HEK293 (cell line): ENCODE results near the gene SH3RF3.

ENCODE experiments used
- CTCF ChIA-PET: fragments of 350-600 bp; formaldehyde crosslinking; extraction: SDS; loops from one replicate; lab custom pipeline; 2021; ENCODE audit warnings: antibody characterized with exemption; lab: Yijun Ruan, JAX
- POLR2A ChIA-PET: fragments of 300-600 bp; formaldehyde crosslinking; extraction: SDS; loops from one replicate; lab custom pipeline; 2020; ENCODE audit warnings: antibody characterized with exemption, inconsistent platforms; lab: Yijun Ruan, JAX
- H3K27ac ChIP-seq: fragments of 200-500 bp; sonication (Bioruptor generic); 2 replicates; pipeline ENCODE4 v1.5.1; 2014; ENCODE audit warnings: low read depth, low read length, control low read depth, inconsistent platforms; ENCODE audit errors: extremely low read depth
- H3K36me3 ChIP-seq, 2 experiments: fragments of 200-500 bp in 1 of 2; sonication (Bioruptor generic) in 1 of 2; 1 replicate in 1 of 2; 2 replicates in 1 of 2; pipeline ENCODE4 v1.5.1; 2014 to 2017; ENCODE audit warnings: inconsistent platforms in 2 of 2, low read length in 2 of 2; ENCODE audit not compliant: control insufficient read depth in 2 of 2, insufficient read depth in 1 of 2
- H3K4me1 ChIP-seq: fragments of 200-500 bp; sonication (Bioruptor generic); 2 replicates; pipeline ENCODE4 v1.5.1; 2014; ENCODE audit warnings: mild to moderate bottlenecking, low read length, inconsistent platforms; ENCODE audit not compliant: control insufficient read depth, insufficient read depth
- H3K4me3 ChIP-seq: 2 replicates; pipeline ENCODE4 v1.5.1; 2011; ENCODE audit warnings: low read depth, mild to moderate bottlenecking, control low read depth, low read length, moderate library complexity
- H3K9me3 ChIP-seq: fragments of 200-500 bp; sonication (Bioruptor generic); 2 replicates; pipeline ENCODE4 v1.5.1; 2014; ENCODE audit warnings: low read depth, low read length, inconsistent platforms; ENCODE audit not compliant: control insufficient read depth, insufficient read depth
- BCL11A ChIP-seq: fragments of 450-650 bp; formaldehyde crosslinking; IDR thresholded peaks from 2 replicates; pipeline ENCODE4 v1.5.1; 2016; ENCODE audit warnings: low read depth, missing biosample characterization, missing genetic modification characterization
- FEZF1 ChIP-seq: fragments of 450-650 bp; formaldehyde crosslinking; IDR thresholded peaks from 2 replicates; pipeline ENCODE4 v1.5.1; 2016; ENCODE audit warnings: missing biosample characterization, missing genetic modification characterization
- HOXD13 ChIP-seq: sonication (generic); formaldehyde crosslinking; IDR thresholded peaks from 2 replicates; pipeline ENCODE4 v1.8.0; 2022; ENCODE audit warnings: missing genetic modification reagents, borderline replicate concordance
- KLF9 ChIP-seq: fragments of 450-650 bp; formaldehyde crosslinking; IDR thresholded peaks from 2 replicates; pipeline ENCODE4 v1.5.1; 2016; ENCODE audit warnings: missing biosample characterization, missing genetic modification characterization, low read depth
- RBAK ChIP-seq: fragments of 450-650 bp; formaldehyde crosslinking; IDR thresholded peaks from 2 replicates; pipeline ENCODE4 v1.5.1; 2016; ENCODE audit warnings: missing biosample characterization, missing genetic modification characterization
- TRIM28 ChIP-seq: IDR thresholded peaks from 2 replicates; pipeline ENCODE4 v1.6.1; 2011; ENCODE audit warnings: low read length, control low read depth, borderline replicate concordance
- YY2 ChIP-seq: fragments of 450-650 bp; formaldehyde crosslinking; IDR thresholded peaks from 2 replicates; pipeline ENCODE4 v1.5.1; 2016; ENCODE audit warnings: missing biosample characterization, missing genetic modification characterization
- ZBTB21 ChIP-seq: fragments of 450-650 bp; formaldehyde crosslinking; IDR thresholded peaks from 2 replicates; pipeline ENCODE4 v1.5.1; 2017; ENCODE audit warnings: missing biosample characterization, missing genetic modification characterization
- ZBTB48 ChIP-seq: fragments of 450-650 bp; formaldehyde crosslinking; IDR thresholded peaks from 2 replicates; pipeline ENCODE4 v1.5.1; 2016; ENCODE audit warnings: missing biosample characterization, missing genetic modification characterization
- ZNF112 ChIP-seq: fragments of 450-650 bp; formaldehyde crosslinking; IDR thresholded peaks from 2 replicates; pipeline ENCODE4 v1.5.0; 2017; ENCODE audit warnings: missing biosample characterization, missing genetic modification characterization
- ZNF114 ChIP-seq: fragments of 450-650 bp; formaldehyde crosslinking; IDR thresholded peaks from 2 replicates; pipeline ENCODE4 v1.5.0; 2017; ENCODE audit warnings: missing biosample characterization, missing genetic modification characterization
- ZNF121 ChIP-seq: fragments of 450-650 bp; formaldehyde crosslinking; IDR thresholded peaks from 2 replicates; pipeline ENCODE4 v1.5.1; 2016; ENCODE audit warnings: missing biosample characterization, missing genetic modification characterization
- ZNF132 ChIP-seq: fragments of 450-650 bp; formaldehyde crosslinking; IDR thresholded peaks from 2 replicates; pipeline ENCODE4 v1.5.1; 2017; ENCODE audit warnings: missing biosample characterization, missing genetic modification characterization, borderline replicate concordance
- ZNF16 ChIP-seq: fragments of 450-650 bp; formaldehyde crosslinking; IDR thresholded peaks from 2 replicates; pipeline ENCODE4 v1.5.1; 2016; ENCODE audit warnings: low read depth, missing biosample characterization, missing genetic modification characterization
- ZNF214 ChIP-seq: fragments of 450-650 bp; formaldehyde crosslinking; IDR thresholded peaks from 2 replicates; pipeline ENCODE4 v1.5.1; 2017; ENCODE audit warnings: missing biosample characterization, mild to moderate bottlenecking, missing genetic modification characterization, borderline replicate concordance
- ZNF266 ChIP-seq: fragments of 450-650 bp; formaldehyde crosslinking; IDR thresholded peaks from 2 replicates; pipeline ENCODE4 v1.5.1; 2016; ENCODE audit warnings: missing biosample characterization, missing genetic modification characterization, low read depth
- ZNF324 ChIP-seq: fragments of 450-650 bp; formaldehyde crosslinking; IDR thresholded peaks from 2 replicates; pipeline ENCODE4 v1.5.1; 2016; ENCODE audit warnings: missing biosample characterization, missing genetic modification characterization
- ZNF416 ChIP-seq: fragments of 450-650 bp; formaldehyde crosslinking; IDR thresholded peaks from 2 replicates; pipeline ENCODE4 v1.5.1; 2016; ENCODE audit warnings: missing biosample characterization, missing genetic modification characterization
- ZNF521 ChIP-seq: fragments of 450-650 bp; formaldehyde crosslinking; IDR thresholded peaks from 2 replicates; pipeline ENCODE4 v1.5.1; 2017; ENCODE audit warnings: missing biosample characterization, mild to moderate bottlenecking, missing genetic modification characterization
- ZNF530 ChIP-seq: fragments of 450-650 bp; formaldehyde crosslinking; IDR thresholded peaks from 2 replicates; pipeline ENCODE4 v1.5.1; 2016; ENCODE audit warnings: low read depth, missing biosample characterization, missing genetic modification characterization
- ZNF660 ChIP-seq: fragments of 450-650 bp; IDR thresholded peaks from 2 replicates; pipeline ENCODE4 v1.5.1; 2018; ENCODE audit warnings: missing biosample characterization, mild to moderate bottlenecking, missing genetic modification characterization
- ZNF677 ChIP-seq: fragments of 450-650 bp; IDR thresholded peaks from 2 replicates; pipeline ENCODE4 v1.5.0; 2018; ENCODE audit warnings: missing biosample characterization, mild to moderate bottlenecking, missing genetic modification characterization, moderate library complexity
- ZNF785 ChIP-seq: fragments of 450-650 bp; formaldehyde crosslinking; IDR thresholded peaks from 2 replicates; pipeline ENCODE4 v1.5.1; 2016; ENCODE audit warnings: missing biosample characterization, missing genetic modification characterization
- ZNF830 ChIP-seq: fragments of 450-650 bp; IDR thresholded peaks from 2 replicates; pipeline ENCODE4 v1.5.0; 2018; ENCODE audit warnings: missing biosample characterization, missing genetic modification characterization, low read depth, mild to moderate bottlenecking, moderate library complexity
- TF ChIP-seq, protein P1 (sequence below): fragments of 450-650 bp; formaldehyde crosslinking; IDR thresholded peaks from 2 replicates; pipeline ENCODE4 v1.5.1; 2016; ENCODE audit warnings: missing biosample characterization, missing genetic modification characterization
- TF ChIP-seq, protein P2 (sequence below): fragments of 450-650 bp; formaldehyde crosslinking; IDR thresholded peaks from 2 replicates; pipeline ENCODE4 v1.5.1; 2016; ENCODE audit warnings: missing biosample characterization, missing genetic modification characterization
- TF ChIP-seq, protein P3 (sequence below): fragments of 450-650 bp; formaldehyde crosslinking; IDR thresholded peaks from 2 replicates; pipeline ENCODE4 v1.5.1; 2016; ENCODE audit warnings: missing biosample characterization, missing genetic modification characterization
- TF ChIP-seq, protein P4 (sequence below): IDR thresholded peaks from 2 replicates; pipeline ENCODE4 v1.6.1; 2011; ENCODE audit warnings: mild to moderate bottlenecking, low read depth, low read length, borderline replicate concordance
- TF ChIP-seq, protein P5 (sequence below): fragments of 450-650 bp; formaldehyde crosslinking; conservative IDR thresholded peaks from 2 replicates; pipeline ENCODE4 v1.5.1; 2016; ENCODE audit warnings: low read depth, missing biosample characterization, missing genetic modification characterization

The SH3RF3 gene

DNA sequence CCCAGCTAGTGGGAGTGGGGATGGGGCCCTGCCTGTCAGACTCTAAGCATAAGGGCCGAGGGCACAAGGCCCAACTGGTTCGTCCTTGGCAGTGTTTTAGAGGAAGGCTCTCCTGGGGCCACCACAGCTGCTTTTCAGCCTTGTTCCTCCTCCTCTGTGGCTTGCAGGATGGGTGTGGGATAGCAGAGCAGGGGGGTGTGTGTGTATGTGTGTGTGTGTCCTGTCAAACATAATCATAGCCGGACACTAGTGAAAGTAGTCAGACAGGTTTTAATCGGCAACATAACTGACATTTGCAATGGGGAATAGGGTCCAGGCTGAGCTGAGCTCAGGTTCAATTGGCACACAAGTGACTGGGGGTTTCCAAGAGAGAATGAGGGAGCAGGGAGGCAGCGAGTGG, 370.6 kb downstream of the SH3RF3 start:
- H3K27ac ChIP-seq, result no peak overlapping the region
- TF ChIP-seq, protein P1, sequence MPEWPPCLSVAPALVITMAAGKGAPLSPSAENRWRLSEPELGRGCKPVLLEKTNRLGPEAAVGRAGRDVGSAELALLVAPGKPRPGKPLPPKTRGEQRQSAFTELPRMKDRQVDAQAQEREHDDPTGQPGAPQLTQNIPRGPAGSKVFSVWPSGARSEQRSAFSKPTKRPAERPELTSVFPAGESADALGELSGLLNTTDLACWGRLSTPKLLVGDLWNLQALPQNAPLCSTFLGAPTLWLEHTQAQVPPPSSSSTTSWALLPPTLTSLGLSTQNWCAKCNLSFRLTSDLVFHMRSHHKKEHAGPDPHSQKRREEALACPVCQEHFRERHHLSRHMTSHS (tag by site-specific recombination), result no peak
- TF ChIP-seq ZNF785 (no peak), FEZF1 (tag by site-specific recombination) (no peak), HOXD13 (CRISPR knock-in tag) (no peak), KLF9 (tag by site-specific recombination) (no peak), ZNF416 (tag by site-specific recombination) (no peak), YY2 (no peak), ZNF324 (no peak), ZNF677 (tag by site-specific recombination) (no peak), RBAK (tag by site-specific recombination) (no peak)
- TF ChIP-seq, protein P2, sequence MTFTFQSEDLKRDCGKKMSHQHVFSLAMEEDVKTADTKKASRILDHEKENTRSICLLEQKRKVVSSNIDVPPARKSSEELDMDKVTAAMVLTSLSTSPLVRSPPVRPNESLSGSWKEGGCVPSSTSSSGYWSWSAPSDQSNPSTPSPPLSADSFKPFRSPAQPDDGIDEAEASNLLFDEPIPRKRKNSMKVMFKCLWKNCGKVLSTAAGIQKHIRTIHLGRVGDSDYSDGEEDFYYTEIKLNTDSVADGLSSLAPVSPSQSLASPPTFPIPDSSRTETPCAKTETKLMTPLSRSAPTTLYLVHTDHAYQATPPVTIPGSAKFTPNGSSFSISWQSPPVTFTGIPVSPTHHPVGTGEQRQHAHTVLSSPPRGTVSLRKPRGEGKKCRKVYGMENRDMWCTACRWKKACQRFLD, result no peak
- no peak overlapping the region for H3K4me3 ChIP-seq
- no peaks in the 10 kb centered on the region for H3K9me3 ChIP-seq
- H3K4me1 ChIP-seq, result no peaks in the 10 kb centered on the region
- ChIA-PET POLR2A (no interaction called here), CTCF (no interaction called here)
- H3K36me3 ChIP-seq, result no peaks in the 10 kb centered on the region; a peak in 1 of 3 replicates

DNA sequence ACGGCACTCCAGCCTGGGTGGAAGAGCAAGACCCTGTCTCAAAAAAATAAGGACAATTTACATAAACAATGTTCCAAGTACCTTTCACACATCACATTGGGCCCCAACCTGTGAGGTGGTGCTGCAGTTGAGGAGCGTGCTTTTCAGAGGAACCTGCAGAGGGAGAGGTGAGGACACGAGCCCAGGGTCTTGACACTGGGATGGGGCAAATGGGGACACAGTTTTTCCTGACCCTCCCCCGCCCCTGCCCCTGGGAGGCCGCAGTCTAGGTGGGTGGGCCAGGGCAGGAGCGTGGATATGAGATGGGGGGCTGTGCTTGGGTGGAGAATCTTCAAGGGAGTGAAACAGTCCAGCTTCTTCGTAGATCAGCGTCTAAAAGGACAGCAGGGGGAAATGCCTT, 371.9 kb downstream of the SH3RF3 start:
- Histone ChIP-seq H3K4me1 (no peaks in the 10 kb centered on the region), H3K4me3 (no peak overlapping the region), H3K36me3 (no peaks in the 10 kb centered on the region; a peak in 1 of 3 replicates), H3K27ac (no peak overlapping the region), H3K9me3 (no peaks in the 10 kb centered on the region)
- POLR2A ChIA-PET, result no interaction called here
- CTCF ChIA-PET, result interaction anchor here (1.1 kb wide), 1 partner anchor 9 kb away, joined by 4 read pairs; no protein-coding TSS in a partner anchor
- TF ChIP-seq, protein P3, sequence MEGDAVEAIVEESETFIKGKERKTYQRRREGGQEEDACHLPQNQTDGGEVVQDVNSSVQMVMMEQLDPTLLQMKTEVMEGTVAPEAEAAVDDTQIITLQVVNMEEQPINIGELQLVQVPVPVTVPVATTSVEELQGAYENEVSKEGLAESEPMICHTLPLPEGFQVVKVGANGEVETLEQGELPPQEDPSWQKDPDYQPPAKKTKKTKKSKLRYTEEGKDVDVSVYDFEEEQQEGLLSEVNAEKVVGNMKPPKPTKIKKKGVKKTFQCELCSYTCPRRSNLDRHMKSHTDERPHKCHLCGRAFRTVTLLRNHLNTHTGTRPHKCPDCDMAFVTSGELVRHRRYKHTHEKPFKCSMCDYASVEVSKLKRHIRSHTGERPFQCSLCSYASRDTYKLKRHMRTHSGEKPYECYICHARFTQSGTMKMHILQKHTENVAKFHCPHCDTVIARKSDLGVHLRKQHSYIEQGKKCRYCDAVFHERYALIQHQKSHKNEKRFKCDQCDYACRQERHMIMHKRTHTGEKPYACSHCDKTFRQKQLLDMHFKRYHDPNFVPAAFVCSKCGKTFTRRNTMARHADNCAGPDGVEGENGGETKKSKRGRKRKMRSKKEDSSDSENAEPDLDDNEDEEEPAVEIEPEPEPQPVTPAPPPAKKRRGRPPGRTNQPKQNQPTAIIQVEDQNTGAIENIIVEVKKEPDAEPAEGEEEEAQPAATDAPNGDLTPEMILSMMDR (tag by site-specific recombination), result no peak
- TF ChIP-seq ZNF16 (tag by site-specific recombination), result no peak
- TF ChIP-seq ZNF830, result no peak
- TF ChIP-seq ZNF121 (tag by site-specific recombination), result no peak
- TF ChIP-seq ZNF114 (tag by site-specific recombination), result no peak
- no peak for TF ChIP-seq ZNF132 (tag by site-specific recombination)
- TF ChIP-seq, protein P4, sequence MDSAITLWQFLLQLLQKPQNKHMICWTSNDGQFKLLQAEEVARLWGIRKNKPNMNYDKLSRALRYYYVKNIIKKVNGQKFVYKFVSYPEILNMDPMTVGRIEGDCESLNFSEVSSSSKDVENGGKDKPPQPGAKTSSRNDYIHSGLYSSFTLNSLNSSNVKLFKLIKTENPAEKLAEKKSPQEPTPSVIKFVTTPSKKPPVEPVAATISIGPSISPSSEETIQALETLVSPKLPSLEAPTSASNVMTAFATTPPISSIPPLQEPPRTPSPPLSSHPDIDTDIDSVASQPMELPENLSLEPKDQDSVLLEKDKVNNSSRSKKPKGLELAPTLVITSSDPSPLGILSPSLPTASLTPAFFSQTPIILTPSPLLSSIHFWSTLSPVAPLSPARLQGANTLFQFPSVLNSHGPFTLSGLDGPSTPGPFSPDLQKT, result no peak
- no peak for TF ChIP-seq ZNF530 (tag by site-specific recombination)
- no peak for TF ChIP-seq ZNF266
- no peak for TF ChIP-seq ZBTB48 (tag by site-specific recombination)
- no peak for TF ChIP-seq BCL11A
- no peak for TF ChIP-seq ZNF521
- no peak for TF ChIP-seq TRIM28
- no peak for TF ChIP-seq ZNF112 (tag by site-specific recombination)
- no peak for TF ChIP-seq ZNF214
- TF ChIP-seq, protein P5, sequence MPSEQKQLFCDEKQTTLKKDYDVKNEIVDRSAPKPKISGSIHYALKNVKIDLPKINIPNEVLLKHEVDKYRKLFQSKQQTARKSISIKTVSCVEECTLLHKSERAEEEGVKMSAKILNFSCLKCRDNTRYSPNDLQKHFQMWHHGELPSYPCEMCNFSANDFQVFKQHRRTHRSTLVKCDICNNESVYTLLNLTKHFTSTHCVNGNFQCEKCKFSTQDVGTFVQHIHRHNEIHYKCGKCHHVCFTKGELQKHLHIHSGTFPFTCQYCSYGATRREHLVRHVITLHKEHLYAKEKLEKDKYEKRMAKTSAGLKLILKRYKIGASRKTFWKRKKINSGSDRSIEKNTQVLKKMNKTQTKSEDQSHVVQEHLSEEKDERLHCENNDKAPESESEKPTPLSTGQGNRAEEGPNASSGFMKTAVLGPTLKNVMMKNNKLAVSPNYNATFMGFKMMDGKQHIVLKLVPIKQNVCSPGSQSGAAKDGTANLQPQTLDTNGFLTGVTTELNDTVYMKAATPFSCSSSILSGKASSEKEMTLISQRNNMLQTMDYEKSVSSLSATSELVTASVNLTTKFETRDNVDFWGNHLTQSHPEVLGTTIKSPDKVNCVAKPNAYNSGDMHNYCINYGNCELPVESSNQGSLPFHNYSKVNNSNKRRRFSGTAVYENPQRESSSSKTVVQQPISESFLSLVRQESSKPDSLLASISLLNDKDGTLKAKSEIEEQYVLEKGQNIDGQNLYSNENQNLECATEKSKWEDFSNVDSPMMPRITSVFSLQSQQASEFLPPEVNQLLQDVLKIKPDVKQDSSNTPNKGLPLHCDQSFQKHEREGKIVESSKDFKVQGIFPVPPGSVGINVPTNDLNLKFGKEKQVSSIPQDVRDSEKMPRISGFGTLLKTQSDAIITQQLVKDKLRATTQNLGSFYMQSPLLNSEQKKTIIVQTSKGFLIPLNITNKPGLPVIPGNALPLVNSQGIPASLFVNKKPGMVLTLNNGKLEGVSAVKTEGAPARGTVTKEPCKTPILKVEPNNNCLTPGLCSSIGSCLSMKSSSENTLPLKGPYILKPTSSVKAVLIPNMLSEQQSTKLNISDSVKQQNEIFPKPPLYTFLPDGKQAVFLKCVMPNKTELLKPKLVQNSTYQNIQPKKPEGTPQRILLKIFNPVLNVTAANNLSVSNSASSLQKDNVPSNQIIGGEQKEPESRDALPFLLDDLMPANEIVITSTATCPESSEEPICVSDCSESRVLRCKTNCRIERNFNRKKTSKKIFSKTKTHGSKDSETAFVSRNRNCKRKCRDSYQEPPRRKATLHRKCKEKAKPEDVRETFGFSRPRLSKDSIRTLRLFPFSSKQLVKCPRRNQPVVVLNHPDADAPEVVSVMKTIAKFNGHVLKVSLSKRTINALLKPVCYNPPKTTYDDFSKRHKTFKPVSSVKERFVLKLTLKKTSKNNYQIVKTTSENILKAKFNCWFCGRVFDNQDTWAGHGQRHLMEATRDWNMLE, result no peak
- no peak for TF ChIP-seq ZBTB21 (tag by site-specific recombination)
- TF ChIP-seq ZNF660 (tag by site-specific recombination), result no peak
